Fibroblast of lung (primary cell): ENCODE data around the gene HEATR9.

Experiments used
- CTCF ChIP-seq, 2 donors: IDR thresholded peaks in 1 of 2; conservative IDR thresholded peaks in 1 of 2; 1 replicate in 1 of 2; 2 replicates in 1 of 2; pipeline ENCODE4 v1.5.1; 2011 to 2012; ENCODE audit warnings: low read length in 2 of 2, control low read depth in 1 of 2, inconsistent platforms in 1 of 2, low read depth in 1 of 2, mild to moderate bottlenecking in 1 of 2
- EZH2 ChIP-seq: IDR thresholded peaks from 2 replicates; pipeline ENCODE4 v1.5.1; 2012; ENCODE audit warnings: low read length, control low read depth, mild to moderate bottlenecking; ENCODE audit errors: missing control alignments

GRCh38 chr17:35917519-35918213 lies 49.0 kb upstream of the HEATR9 start:
- TF ChIP-seq CTCF (conservative IDR thresholded peaks at IDR 0.05 in 1 of 2, IDR thresholded peaks at IDR 0.05 in 1 of 2; ENCODE audit: low read depth in 1 of 2, low read length in 2 of 2) = no peak
- TF ChIP-seq EZH2 = no peak
